ENCODE measurements around the gene BLOC1S1.

- TF ChIP-seq, protein P1, sequence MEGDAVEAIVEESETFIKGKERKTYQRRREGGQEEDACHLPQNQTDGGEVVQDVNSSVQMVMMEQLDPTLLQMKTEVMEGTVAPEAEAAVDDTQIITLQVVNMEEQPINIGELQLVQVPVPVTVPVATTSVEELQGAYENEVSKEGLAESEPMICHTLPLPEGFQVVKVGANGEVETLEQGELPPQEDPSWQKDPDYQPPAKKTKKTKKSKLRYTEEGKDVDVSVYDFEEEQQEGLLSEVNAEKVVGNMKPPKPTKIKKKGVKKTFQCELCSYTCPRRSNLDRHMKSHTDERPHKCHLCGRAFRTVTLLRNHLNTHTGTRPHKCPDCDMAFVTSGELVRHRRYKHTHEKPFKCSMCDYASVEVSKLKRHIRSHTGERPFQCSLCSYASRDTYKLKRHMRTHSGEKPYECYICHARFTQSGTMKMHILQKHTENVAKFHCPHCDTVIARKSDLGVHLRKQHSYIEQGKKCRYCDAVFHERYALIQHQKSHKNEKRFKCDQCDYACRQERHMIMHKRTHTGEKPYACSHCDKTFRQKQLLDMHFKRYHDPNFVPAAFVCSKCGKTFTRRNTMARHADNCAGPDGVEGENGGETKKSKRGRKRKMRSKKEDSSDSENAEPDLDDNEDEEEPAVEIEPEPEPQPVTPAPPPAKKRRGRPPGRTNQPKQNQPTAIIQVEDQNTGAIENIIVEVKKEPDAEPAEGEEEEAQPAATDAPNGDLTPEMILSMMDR (IDR thresholded peaks at IDR 0.05), result no peak
- TF ChIP-seq POLR2A (IDR thresholded peaks at IDR 0.05), result no peak
Measured at GRCh38 chr12:55694188-55694515, 21.7 kb upstream of the BLOC1S1 start.

All from right lobe of liver (tissue), 4 donors.